GM18909 (cell line): Measurements from ENCODE around the gene SEMA7A.
A peak's percentile ranks its signal among the peaks of the same experiment; 100 is the strongest.

Experiments used
- ATAC-seq: cut with Tn5 transposase; IDR thresholded peaks from one replicate; pipeline ENCODE4 v1.9.1; 2021; ENCODE audit warnings: mild to moderate bottlenecking; ENCODE audit not compliant: unreplicated experiment, poor library complexity

The SEMA7A gene

GRCh38 chr15:74451861-74452835, 18.4 kb upstream of the SEMA7A start:
- no peak for ATAC-seq

DNA sequence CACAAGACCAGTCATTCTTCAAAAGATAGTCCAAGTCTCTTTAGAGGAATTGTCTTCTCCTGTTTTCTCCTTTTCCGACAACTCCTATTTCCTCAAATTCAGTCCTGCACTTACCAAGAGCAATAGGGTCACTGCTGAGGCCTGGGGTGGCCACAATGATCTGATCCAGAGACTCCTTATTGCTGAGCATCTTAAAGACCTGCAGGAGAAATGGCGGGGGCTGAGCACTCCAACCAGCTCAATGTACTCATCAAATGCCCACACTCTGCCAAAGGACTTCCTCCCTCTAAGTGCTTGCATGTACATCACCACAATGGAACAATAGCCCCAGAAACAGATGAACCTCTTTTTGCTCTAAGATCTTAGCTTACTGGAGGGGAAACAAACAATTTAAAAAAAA, 17.6 kb upstream of the SEMA7A start:
- no peak for ATAC-seq

DNA sequence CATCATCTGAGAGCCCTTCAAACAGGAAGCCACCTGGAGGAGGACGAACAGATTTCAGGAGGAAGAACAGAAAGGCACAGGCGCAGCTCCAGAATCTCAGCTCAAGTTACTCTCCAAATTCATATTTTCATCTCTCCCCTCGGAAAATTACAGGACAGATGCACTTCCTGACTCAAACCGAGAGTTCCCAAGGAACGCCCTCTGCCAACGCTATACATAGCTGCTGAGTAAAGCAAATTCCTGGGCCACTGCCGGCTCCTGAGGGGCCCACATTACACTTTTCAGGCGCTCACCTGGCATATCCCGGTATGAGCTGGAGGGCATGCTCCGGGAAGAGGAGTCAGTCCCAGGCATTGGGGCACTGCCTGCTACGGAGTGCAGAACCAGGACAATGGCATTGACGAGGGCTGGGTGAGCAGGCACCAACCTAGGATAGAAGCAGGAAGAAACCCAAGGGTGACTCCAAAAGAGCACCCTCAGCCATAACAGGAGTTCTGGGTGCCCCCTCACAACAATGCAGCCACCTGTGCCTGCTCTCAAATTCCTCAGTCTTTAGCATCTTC, 16.0 kb upstream of the SEMA7A start:
- ATAC-seq: no peak

- no peak for ATAC-seq
Measured at GRCh38 chr15:74449095-74449494, 15.3 kb upstream of the SEMA7A start.

GRCh38 chr15:74445816-74446763, 12.3 kb upstream of the SEMA7A start:
- ATAC-seq: no peak

- no peak for ATAC-seq
Measured at GRCh38 chr15:74444106-74445062, 10.6 kb upstream of the SEMA7A start.

- ATAC-seq: no peak
Measured at GRCh38 chr15:74443100-74443909, 9.5 kb upstream of the SEMA7A start.

GRCh38 chr15:74442604-74443003, 8.8 kb upstream of the SEMA7A start:
- ATAC-seq: no peak

DNA sequence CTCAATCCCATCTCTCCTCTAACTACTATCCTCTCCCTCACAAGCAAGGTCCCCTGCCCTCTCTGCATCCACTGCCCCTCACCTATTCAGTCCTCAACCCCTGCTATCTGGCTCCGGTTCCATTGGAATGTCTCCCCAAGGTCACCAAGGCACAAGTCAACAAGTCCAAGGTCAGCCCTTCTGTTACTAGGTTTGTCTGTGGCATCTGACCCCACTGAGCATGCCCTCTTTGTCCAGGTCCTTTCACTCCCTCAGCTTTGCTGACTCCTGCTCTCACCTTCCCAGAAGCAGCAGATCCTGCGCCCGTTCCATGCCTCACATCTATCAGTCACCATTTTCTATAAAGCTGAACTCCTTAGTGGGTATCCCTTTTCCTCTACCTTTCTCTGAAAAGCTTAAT, 8.3 kb upstream of the SEMA7A start:
- ATAC-seq: no peak

DNA sequence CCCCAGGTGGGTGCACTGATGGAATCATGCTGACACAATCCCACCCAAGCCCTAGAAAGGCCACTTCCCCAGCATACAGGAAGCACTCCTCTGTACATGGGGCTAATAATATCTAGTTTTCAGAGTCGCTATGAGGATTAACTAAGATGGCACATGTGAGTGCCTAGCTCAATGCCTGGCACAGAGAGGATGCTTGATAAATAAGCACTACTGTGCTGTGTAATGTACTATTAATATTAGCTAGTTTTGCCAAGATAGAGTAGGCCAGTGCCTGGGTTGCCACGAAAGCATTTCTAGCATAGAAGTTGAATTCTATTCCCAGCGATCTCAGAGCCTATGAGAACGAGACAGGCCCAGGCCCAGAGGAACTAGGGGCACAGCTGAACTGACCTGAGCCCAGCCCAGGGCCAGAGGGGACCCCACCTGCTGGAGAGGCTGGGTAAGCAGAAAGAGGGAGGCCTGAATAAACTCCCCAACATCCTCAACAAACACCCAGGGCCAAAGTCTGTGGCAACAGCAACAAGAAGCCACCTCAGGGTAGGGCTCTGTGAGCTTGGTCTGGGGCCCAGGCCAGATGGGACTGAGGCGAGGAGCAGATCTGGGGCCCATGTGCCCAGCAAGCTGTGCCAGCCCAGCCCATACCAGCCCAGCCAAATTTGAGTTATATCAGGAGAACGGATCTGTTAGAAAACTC, 7.6 kb upstream of the SEMA7A start:
- no peak for ATAC-seq

- no peak for ATAC-seq
Measured at GRCh38 chr15:74438721-74439316, 5.1 kb upstream of the SEMA7A start.

DNA sequence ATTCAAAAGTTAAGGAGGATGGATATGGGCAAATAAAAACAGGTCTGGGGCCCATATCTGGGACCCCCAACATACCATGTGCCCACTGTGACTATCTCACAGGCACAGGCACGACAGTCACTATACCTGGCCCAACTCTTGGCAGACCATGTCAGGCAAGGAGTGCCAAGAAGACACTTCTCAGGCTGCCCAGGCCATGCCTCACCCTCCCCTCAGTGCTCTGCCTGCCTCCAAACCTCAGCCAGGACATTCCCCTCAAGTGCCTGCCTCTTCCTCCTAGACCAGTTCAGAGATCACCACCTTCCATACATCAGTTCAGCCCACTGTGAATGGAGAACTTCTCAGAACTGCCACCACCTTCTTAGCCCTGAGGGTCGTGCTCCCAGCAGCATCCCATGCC, 4.4 kb upstream of the SEMA7A start:
- no peak for ATAC-seq

- ATAC-seq: peak; percentile 11
Measured at GRCh38 chr15:74434263-74435136, 742 bp upstream of the SEMA7A start.

GRCh38 chr15:74432968-74433591, 678 bp downstream of the SEMA7A start:
- peak; percentile 3 for ATAC-seq

GRCh38 chr15:74432271-74432967, 1.3 kb downstream of the SEMA7A start:
- no peak for ATAC-seq

DNA sequence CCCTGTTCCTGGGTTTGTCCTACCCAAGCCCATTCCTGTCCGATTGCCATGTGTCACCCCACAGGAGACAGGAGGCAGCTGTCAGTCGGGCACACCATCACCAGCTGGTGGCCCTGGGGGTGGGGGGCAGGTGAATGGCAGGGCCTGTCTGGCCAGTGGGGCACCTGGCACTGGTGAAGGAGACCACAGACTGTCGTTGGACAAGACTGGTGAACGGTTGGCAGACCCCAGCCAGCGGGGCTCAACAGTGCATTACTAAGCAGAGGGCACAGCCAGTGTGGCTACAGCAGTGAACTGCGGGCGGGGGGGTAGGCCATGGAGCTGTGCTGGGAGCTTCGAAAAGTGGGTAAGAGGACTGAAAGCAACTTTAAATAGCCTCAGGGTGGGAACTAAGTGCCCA, 2.1 kb downstream of the SEMA7A start:
- no peak for ATAC-seq
